NT2/D1 (cell line): Measurements from ENCODE around the gene ETFB.

Experiments
- SUZ12 ChIP-seq: IDR thresholded peaks from 2 replicates; pipeline ENCODE4 v1.6.1; 2011; ENCODE audit not compliant: insufficient read length, insufficient read depth; ENCODE audit errors: extremely low read depth
- YY1 ChIP-seq: IDR thresholded peaks from 2 replicates; pipeline ENCODE4 v1.6.1; 2011; ENCODE audit not compliant: insufficient read length, insufficient read depth
- ZNF274 ChIP-seq: IDR thresholded peaks from 2 replicates; pipeline ENCODE4 v1.6.1; 2011; ENCODE audit warnings: mild to moderate bottlenecking, low read depth, low read length

DNA sequence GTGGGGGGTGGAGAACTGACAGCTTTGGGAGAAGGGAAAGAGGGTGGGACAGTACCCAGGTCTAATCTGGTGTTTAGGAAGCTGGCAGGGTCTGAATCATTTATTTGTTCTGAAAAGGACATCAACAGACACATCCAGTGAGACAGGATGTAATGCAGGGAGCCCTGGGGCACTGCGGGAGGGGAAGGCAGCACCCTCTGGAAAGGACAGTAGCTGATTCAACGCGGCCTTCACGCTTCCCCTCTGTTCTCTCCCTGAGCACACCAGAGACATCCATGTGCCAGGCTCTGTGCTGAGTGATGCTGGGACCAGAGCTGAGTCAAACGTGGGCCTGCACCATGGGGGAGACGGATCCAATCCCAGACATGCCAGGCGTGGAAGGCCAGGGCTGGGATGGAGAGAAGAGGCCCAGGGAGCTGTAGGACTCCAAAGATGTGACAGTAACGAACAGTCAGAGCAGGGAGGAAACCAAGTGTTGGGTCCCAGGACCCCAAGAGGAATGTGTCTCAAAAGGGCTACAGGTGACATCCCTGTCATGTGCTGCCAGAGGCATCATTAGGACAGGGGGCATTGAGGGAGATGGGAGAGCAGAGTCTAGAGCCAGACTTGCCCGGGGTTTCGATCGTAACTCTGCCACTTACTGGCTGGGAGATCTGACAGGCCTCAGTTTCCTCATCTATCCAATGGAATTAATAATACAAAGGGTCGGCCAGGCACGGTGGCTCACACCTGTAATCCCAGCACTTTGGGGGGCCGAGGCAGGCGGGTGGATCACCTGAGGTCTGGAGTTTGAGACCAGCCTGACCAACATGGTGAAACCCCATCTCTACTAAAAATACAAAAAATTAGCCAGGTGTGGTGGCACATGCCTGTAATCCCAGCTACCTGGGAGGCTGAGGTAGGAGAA lies 1.7 kb downstream of the ETFB start:
- TF ChIP-seq SUZ12 (no peak), YY1 (no peak), ZNF274 (no peak)
